SK-N-SH treated with all-trans-retinoic acid at 6 μM for 48 hours (cell line): ENCODE measurements around the gene FRG2B.

ENCODE experiments used
- BACH2 ChIP-seq: fragments of 250-450 bp; sonication (Bioruptor Pico); IDR thresholded peaks from 2 replicates; pipeline ENCODE4 v1.9.0; 2021; ENCODE audit warnings: mild to moderate bottlenecking, borderline replicate concordance
- CREB5 ChIP-seq: fragments of 250-450 bp; sonication (Bioruptor Pico); IDR thresholded peaks from 2 replicates; pipeline ENCODE4 v1.5.1; 2020; ENCODE audit warnings: low read depth, mild to moderate bottlenecking, moderate library complexity
- CSDC2 ChIP-seq: fragments of 250-450 bp; sonication (Bioruptor Pico); IDR thresholded peaks from 2 replicates; pipeline ENCODE4 v1.5.0; 2020; ENCODE audit warnings: mild to moderate bottlenecking, moderate library complexity
- ESRRG ChIP-seq: fragments of 250-450 bp; sonication (Bioruptor Pico); IDR thresholded peaks from 2 replicates; pipeline ENCODE4 v1.6.1; 2021; ENCODE audit warnings: mild to moderate bottlenecking
- PATZ1 ChIP-seq: fragments of 250-450 bp; sonication (Bioruptor Pico); IDR thresholded peaks from 2 replicates; pipeline ENCODE4 v1.8.0; 2020; ENCODE audit warnings: mild to moderate bottlenecking, moderate library complexity, borderline replicate concordance
- POU6F1 ChIP-seq: fragments of 250-450 bp; sonication (Bioruptor Pico); IDR thresholded peaks from 2 replicates; pipeline ENCODE4 v1.8.0; 2021; ENCODE audit warnings: low read depth, mild to moderate bottlenecking, moderate library complexity, borderline replicate concordance
- PPARA ChIP-seq: fragments of 250-450 bp; sonication (Bioruptor Pico); IDR thresholded peaks from 2 replicates; pipeline ENCODE4 v1.5.0; 2020; ENCODE audit warnings: mild to moderate bottlenecking, borderline replicate concordance
- RARB ChIP-seq: fragments of 250-450 bp; sonication (Bioruptor Pico); IDR thresholded peaks from 2 replicates; pipeline ENCODE4 v1.8.0; 2021; ENCODE audit warnings: mild to moderate bottlenecking, moderate library complexity
- SNAI2 ChIP-seq: fragments of 250-450 bp; sonication (Bioruptor Pico); IDR thresholded peaks from 2 replicates; pipeline ENCODE4 v1.5.0; 2020; ENCODE audit warnings: mild to moderate bottlenecking, moderate library complexity
- TCF4 ChIP-seq: fragments of 250-450 bp; sonication (Bioruptor Pico); IDR thresholded peaks from 2 replicates; pipeline ENCODE4 v1.8.0; 2021; ENCODE audit warnings: mild to moderate bottlenecking, moderate library complexity, borderline replicate concordance
- TSHZ2 ChIP-seq: fragments of 250-450 bp; sonication (Bioruptor Pico); IDR thresholded peaks from 2 replicates; pipeline ENCODE4 v1.5.0; 2020; ENCODE audit warnings: mild to moderate bottlenecking, moderate library complexity
- ZFP3 ChIP-seq: fragments of 250-450 bp; sonication (Bioruptor Pico); IDR thresholded peaks from 2 replicates; pipeline ENCODE4 v1.5.0; 2020; ENCODE audit warnings: mild to moderate bottlenecking, moderate library complexity
- ZNF8 ChIP-seq: fragments of 450-650 bp; formaldehyde crosslinking; IDR thresholded peaks from 2 replicates; pipeline ENCODE4 v1.5.0; 2020; ENCODE audit warnings: mild to moderate bottlenecking, moderate library complexity

- TF ChIP-seq TCF4 (CRISPR knock-in tag) (no peak), PATZ1 (no peak), BACH2 (no peak), RARB (no peak), CREB5 (no peak), ZFP3 (CRISPR knock-in tag) (no peak), SNAI2 (CRISPR knock-in tag) (no peak), PPARA (CRISPR knock-in tag) (no peak), POU6F1 (no peak), TSHZ2 (no peak), ESRRG (CRISPR knock-in tag) (no peak), CSDC2 (no peak), ZNF8 (CRISPR knock-in tag) (no peak)
Observed at GRCh38 chr10:133614830-133615580, 11.6 kb downstream of the FRG2B start.
